Measurements from ENCODE around the gene TNS2.
"Not testable (repeated sequence)": the region's sequence is repeated elsewhere in the genome, so short reads cannot be mapped to it uniquely, and the experiment has no call there.

GRCh38 chr12:53008760-53009159, 41.1 kb upstream of the TNS2 start:
- not testable (repeated sequence) for TF ChIP-seq CTCF, EZH2phosphoT487 (IDR thresholded peaks at IDR 0.05)

All from neural progenitor cell (in vitro differentiated cells).